HTR-8/SVneo (cell line): ENCODE data around the gene PRDM15.

Source experiments
- DNase-seq: peaks from one replicate; pipeline ENCODE4 v3.0.0; 2011; ENCODE audit warnings: low spot score, mixed read lengths; ENCODE audit not compliant: insufficient read length
- FAIRE-seq: peaks from 2 replicates; lab custom pipeline; 2011; peaks lifted over from hg19 to GRCh38; lab: Jason Lieb, UNC

PRDM15 gene

GRCh38 chr21:41866274-41866809 lies 12.8 kb downstream of the PRDM15 start:
- DNase-seq, result no peak
- FAIRE-seq, result no peak

- DNase-seq (no peak), FAIRE-seq (no peak)
These were observed 14.0 kb downstream of the PRDM15 start for GRCh38 chr21:41865002-41865777.

- DNase-seq (no peak), FAIRE-seq (no peak)
These were observed 14.7 kb downstream of the PRDM15 start for GRCh38 chr21:41864311-41865001.

GRCh38 chr21:41863439-41863740 lies 15.8 kb downstream of the PRDM15 start:
- FAIRE-seq (no peak), DNase-seq (no peak)

- FAIRE-seq (no peak), DNase-seq (no peak)
These were observed 17.2 kb downstream of the PRDM15 start for GRCh38 chr21:41861987-41862386.

GRCh38 chr21:41861255-41861654 lies 17.9 kb downstream of the PRDM15 start:
- FAIRE-seq (no peak), DNase-seq (no peak)

- FAIRE-seq, result no peak
- DNase-seq, result no peak
These were observed 19.7 kb downstream of the PRDM15 start for GRCh38 chr21:41859297-41859980.

- no peak for FAIRE-seq
- DNase-seq, result no peak
These were observed 20.5 kb downstream of the PRDM15 start for GRCh38 chr21:41858466-41859296.

GRCh38 chr21:41857771-41858300 lies 21.3 kb downstream of the PRDM15 start:
- no peak for FAIRE-seq
- no peak for DNase-seq

GRCh38 chr21:41856572-41856971 lies 22.6 kb downstream of the PRDM15 start:
- no peak for FAIRE-seq
- no peak for DNase-seq

GRCh38 chr21:41854426-41854995 lies 24.6 kb downstream of the PRDM15 start:
- FAIRE-seq, result no peak
- DNase-seq, result no peak

- FAIRE-seq, result no peak
- DNase-seq, result no peak
These were observed 26.2 kb downstream of the PRDM15 start for GRCh38 chr21:41852929-41853320.

GRCh38 chr21:41852151-41852928 lies 26.8 kb downstream of the PRDM15 start:
- FAIRE-seq, result no peak
- no peak for DNase-seq

GRCh38 chr21:41851090-41851790 lies 27.9 kb downstream of the PRDM15 start:
- FAIRE-seq (no peak), DNase-seq (no peak)

GRCh38 chr21:41850085-41850484 lies 29.1 kb downstream of the PRDM15 start:
- FAIRE-seq (no peak), DNase-seq (no peak)

GRCh38 chr21:41848958-41849580 lies 30.1 kb downstream of the PRDM15 start:
- FAIRE-seq, result no peak
- DNase-seq, result no peak

- DNase-seq (no peak), FAIRE-seq (no peak)
These were observed 30.6 kb downstream of the PRDM15 start for GRCh38 chr21:41848533-41848932.
